Neural progenitor cell (in vitro differentiated cells): ENCODE data around the gene MAJIN. TPM values are rescaled to one million over a fixed set of nuclear protein-coding genes. Genes with fewer than 3 reads are reported as not detected.

Experiments
- DNase-seq: peaks from one replicate; pipeline ENCODE4 v3.0.0-alpha.2; 2016; ENCODE audit warnings: low spot score
- H2AFZ ChIP-seq: fragments of 200-600 bp; sonication (generic); replicated peaks from 2 replicates; pipeline ENCODE4 v1.6.1; 2016; ENCODE audit warnings: antibody characterized with exemption
- H3F3A ChIP-seq: fragments of 200-600 bp; sonication (generic); 2 replicates; pipeline ENCODE4 v1.6.1; 2016; ENCODE audit warnings: antibody characterized with exemption, low read depth
- H3K27ac ChIP-seq: fragments of 200-600 bp; sonication (generic); 2 replicates; pipeline ENCODE4 v1.5.1; 2016; ENCODE audit warnings: mild to moderate bottlenecking
- H3K27me3 ChIP-seq: fragments of 200-600 bp; sonication (generic); 2 replicates; pipeline ENCODE4 v1.6.1; 2016; ENCODE audit warnings: mild to moderate bottlenecking, moderate library complexity
- H3K36me3 ChIP-seq: fragments of 200-600 bp; sonication (generic); 2 replicates; pipeline ENCODE4 v1.5.1; 2016
- H3K4me1 ChIP-seq: fragments of 200-600 bp; sonication (generic); 2 replicates; pipeline ENCODE4 v1.6.1; 2016; ENCODE audit warnings: mixed run types
- H3K4me2 ChIP-seq: fragments of 200-600 bp; sonication (generic); 2 replicates; pipeline ENCODE4 v1.6.1; 2016
- H3K4me3 ChIP-seq: fragments of 200-600 bp; sonication (generic); 2 replicates; pipeline ENCODE4 v1.5.1; 2016
- H3K79me2 ChIP-seq: fragments of 200-600 bp; sonication (generic); 2 replicates; pipeline ENCODE4 v1.6.1; 2016; ENCODE audit warnings: low read depth
- H3K9ac ChIP-seq: fragments of 200-600 bp; sonication (generic); 2 replicates; pipeline ENCODE4 v1.6.1; 2016
- H3K9me3 ChIP-seq: fragments of 200-600 bp; sonication (generic); 2 replicates; pipeline ENCODE4 v1.5.1; 2016; ENCODE audit warnings: low read depth
- H4K20me1 ChIP-seq: fragments of 200-600 bp; sonication (generic); 2 replicates; pipeline ENCODE4 v1.6.1; 2016; ENCODE audit warnings: low read depth
- H3K27ac Mint-ChIP-seq: 3 replicates; pipeline ENCODE4 v1.8.0; 2021; ENCODE audit warnings: mixed read lengths
- H3K27me3 Mint-ChIP-seq: 2 replicates; pipeline ENCODE4 v1.8.0; 2022; ENCODE audit warnings: low read depth, mild to moderate bottlenecking, inconsistent platforms, moderate library complexity, mixed read lengths; ENCODE audit not compliant: insufficient read depth
- H3K36me3 Mint-ChIP-seq: 3 replicates; pipeline ENCODE4 v1.8.0; 2021; ENCODE audit warnings: mixed read lengths
- H3K4me1 Mint-ChIP-seq: 3 replicates; pipeline ENCODE4 v1.8.0; 2021; ENCODE audit warnings: mixed read lengths
- H3K4me3 Mint-ChIP-seq: 3 replicates; pipeline ENCODE4 v1.8.0; 2021; ENCODE audit warnings: mild to moderate bottlenecking, moderate library complexity, mixed read lengths
- H3K9me3 Mint-ChIP-seq: 3 replicates; pipeline ENCODE4 v1.8.0; 2020; ENCODE audit warnings: mixed read lengths
- EZH2 ChIP-seq: fragments of 200-600 bp; sonication (generic); IDR thresholded peaks from 2 replicates; pipeline ENCODE4 v1.6.1; 2017; ENCODE audit warnings: antibody characterized with exemption, mild to moderate bottlenecking, moderate library complexity
- EZH2phosphoT487 ChIP-seq: fragments of 200-600 bp; sonication (generic); IDR thresholded peaks from 2 replicates; pipeline ENCODE4 v1.6.1; 2017; ENCODE audit warnings: antibody characterized with exemption
- total RNA-seq: library from RNA; depleted of rRNA; stranded (reverse); fragments of >200 nt; gene quantifications from 2 replicates; pipeline ENCODE4 v1.2.3, GENCODE V29; 2015; ENCODE audit warnings: low replicate concordance
- TF ChIP-seq, protein P1 (sequence below): fragments of 200-600 bp; sonication (generic); IDR thresholded peaks from 2 replicates; pipeline ENCODE4 v1.5.1; 2017; ENCODE audit warnings: antibody characterized with exemption, mild to moderate bottlenecking

Gene MAJIN
- total RNA-seq, 1 donor from 2014 or later, result not detected

DNA sequence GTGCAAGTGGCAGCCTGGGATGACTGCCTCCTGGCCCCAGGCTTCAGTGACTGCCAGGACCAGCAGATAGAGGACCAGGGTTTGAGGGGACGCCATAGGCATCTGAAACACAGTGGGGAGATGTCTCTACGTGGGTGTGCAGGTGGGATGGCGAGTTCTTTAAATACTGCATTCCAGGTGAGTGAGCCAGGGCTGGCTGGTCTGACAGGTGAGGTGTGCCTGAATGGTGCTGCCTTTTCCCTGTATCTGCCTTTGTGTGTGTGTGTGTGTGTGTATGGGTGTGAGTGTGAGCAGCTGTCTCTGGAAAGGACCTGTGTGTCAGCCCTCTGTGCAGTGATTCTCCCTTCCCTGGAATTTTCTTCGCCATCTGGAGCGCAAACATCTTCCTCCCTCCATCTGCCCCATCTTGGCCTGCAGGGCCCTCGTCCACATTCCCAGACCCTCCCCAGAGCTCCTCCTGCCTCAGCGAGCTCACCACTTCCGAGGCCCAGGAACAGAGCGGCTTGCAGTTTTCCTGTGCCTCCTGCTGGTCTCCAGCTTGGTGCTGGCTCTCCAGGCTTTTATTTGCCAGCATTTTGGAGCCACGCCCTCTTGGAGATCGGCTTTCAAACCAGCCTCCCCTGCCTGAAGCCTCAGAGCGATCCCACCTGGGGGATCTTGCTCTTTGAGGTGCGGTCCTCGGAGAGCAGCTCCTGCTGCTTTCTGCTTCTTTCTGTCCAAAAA lies 36.4 kb downstream of the MAJIN start, which contains the start of gene GPHA2:
TSS of gene GPHA2 (minus strand) at position 535 of the 723 bp plus-strand sequence. CDS start at position 102, 433 bp downstream.
- no peaks in the 10 kb centered on the region for H3K36me3 ChIP-seq
- TF ChIP-seq EZH2, result no peak
- TF ChIP-seq, protein P1, sequence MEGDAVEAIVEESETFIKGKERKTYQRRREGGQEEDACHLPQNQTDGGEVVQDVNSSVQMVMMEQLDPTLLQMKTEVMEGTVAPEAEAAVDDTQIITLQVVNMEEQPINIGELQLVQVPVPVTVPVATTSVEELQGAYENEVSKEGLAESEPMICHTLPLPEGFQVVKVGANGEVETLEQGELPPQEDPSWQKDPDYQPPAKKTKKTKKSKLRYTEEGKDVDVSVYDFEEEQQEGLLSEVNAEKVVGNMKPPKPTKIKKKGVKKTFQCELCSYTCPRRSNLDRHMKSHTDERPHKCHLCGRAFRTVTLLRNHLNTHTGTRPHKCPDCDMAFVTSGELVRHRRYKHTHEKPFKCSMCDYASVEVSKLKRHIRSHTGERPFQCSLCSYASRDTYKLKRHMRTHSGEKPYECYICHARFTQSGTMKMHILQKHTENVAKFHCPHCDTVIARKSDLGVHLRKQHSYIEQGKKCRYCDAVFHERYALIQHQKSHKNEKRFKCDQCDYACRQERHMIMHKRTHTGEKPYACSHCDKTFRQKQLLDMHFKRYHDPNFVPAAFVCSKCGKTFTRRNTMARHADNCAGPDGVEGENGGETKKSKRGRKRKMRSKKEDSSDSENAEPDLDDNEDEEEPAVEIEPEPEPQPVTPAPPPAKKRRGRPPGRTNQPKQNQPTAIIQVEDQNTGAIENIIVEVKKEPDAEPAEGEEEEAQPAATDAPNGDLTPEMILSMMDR, result no peak
- no peak for TF ChIP-seq EZH2phosphoT487
- no peaks in the 10 kb centered on the region for H3K9me3 ChIP-seq
- peak within 1 kb of the TSS; percentile 72 for H3K27ac Mint-ChIP-seq
- H3K4me3 ChIP-seq, result peak within 1 kb of the TSS; percentile 29
- peak within 1 kb of the TSS; percentile 65 for H3K4me2 ChIP-seq
- no peaks in the 10 kb centered on the region for H3K27me3 ChIP-seq
- no peaks in the 10 kb centered on the region for H4K20me1 ChIP-seq
- H3K27me3 Mint-ChIP-seq, result peaks cover 7% of the 10 kb centered on the region
- no peak within 1 kb of the TSS for H3K27ac ChIP-seq
- H3K4me1 ChIP-seq, result peaks cover 13% of the 10 kb centered on the region
- DNase-seq, result peak; percentile 82
- H2AFZ ChIP-seq, result peak within 1 kb of the TSS; percentile 50
- H3K9me3 Mint-ChIP-seq, result no peaks in the 10 kb centered on the region
- H3K36me3 Mint-ChIP-seq, result peaks cover 5% of the 10 kb centered on the region
- H3K79me2 ChIP-seq, result no peaks in the 10 kb centered on the region
- H3F3A ChIP-seq, result peaks cover 13% of the 10 kb centered on the region
- H3K4me3 Mint-ChIP-seq, result peak within 1 kb of the TSS; percentile 50
- no peak within 1 kb of the TSS for H3K9ac ChIP-seq
- peaks cover 27% of the 10 kb centered on the region for H3K4me1 Mint-ChIP-seq

DNA sequence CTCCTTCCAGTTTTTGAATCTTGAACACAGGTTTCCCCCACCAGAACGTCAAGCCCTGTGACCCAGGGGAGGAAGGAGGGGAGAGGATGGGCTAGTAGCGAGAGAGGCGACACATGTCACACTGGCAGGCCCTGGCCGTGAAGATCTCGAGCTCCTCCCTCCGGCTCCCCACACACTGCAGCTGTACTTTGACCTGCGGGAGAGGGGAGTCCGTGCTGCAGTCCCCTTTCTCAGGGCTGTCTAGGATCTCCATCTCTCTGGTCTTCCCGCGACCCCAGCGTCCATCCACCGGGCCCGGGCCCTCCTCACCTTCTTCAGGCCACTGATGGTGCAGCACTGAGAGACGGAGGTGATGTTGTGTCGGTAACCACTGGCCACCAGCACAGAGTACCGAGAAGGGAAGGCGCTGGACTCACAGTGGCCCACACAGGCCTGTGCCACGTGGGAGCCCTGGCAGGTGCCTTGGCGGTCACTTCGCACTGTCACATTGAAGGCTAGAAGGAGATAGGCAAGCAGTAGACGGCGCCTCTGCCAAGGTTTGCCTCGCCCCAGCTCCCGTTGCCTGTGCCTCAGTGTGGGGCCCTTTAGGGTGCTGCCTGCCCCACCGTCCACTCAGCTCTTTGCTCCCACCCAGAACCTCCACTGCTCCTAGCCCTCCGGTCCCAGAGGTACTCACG lies 37.1 kb downstream of the MAJIN start:
- H2AFZ ChIP-seq, result no peak overlapping the region
- Mint-ChIP-seq H3K36me3 (peaks cover 5% of the 10 kb centered on the region), H3K27ac (no peak overlapping the region), H3K4me3 (no peak overlapping the region), H3K4me1 (peaks cover 27% of the 10 kb centered on the region), H3K27me3 (peaks cover 7% of the 10 kb centered on the region), H3K9me3 (no peaks in the 10 kb centered on the region)
- H3K27ac ChIP-seq, result no peak overlapping the region
- TF ChIP-seq EZH2 (no peak), EZH2phosphoT487 (no peak)
- TF ChIP-seq, protein P1, result no peak
- H3K4me3 ChIP-seq, result no peak overlapping the region
- peaks cover 13% of the 10 kb centered on the region for H3F3A ChIP-seq
- H3K79me2 ChIP-seq, result no peaks in the 10 kb centered on the region
- H3K9ac ChIP-seq, result no peak overlapping the region
- no peaks in the 10 kb centered on the region for H3K27me3 ChIP-seq
- no peak overlapping the region for H3K4me2 ChIP-seq
- DNase-seq, result no peak
- peaks cover 13% of the 10 kb centered on the region for H3K4me1 ChIP-seq
- no peaks in the 10 kb centered on the region for H3K36me3 ChIP-seq
- no peaks in the 10 kb centered on the region for H3K9me3 ChIP-seq
- H4K20me1 ChIP-seq, result no peaks in the 10 kb centered on the region

- Histone ChIP-seq H3K4me1 (peaks cover 13% of the 10 kb centered on the region), H3K27me3 (no peaks in the 10 kb centered on the region), H3K36me3 (no peaks in the 10 kb centered on the region), H3K79me2 (no peaks in the 10 kb centered on the region), H3F3A (peaks cover 13% of the 10 kb centered on the region), H3K9ac (no peak overlapping the region), H3K4me2 (no peak overlapping the region), H3K27ac (no peak overlapping the region), H2AFZ (no peak overlapping the region), H4K20me1 (no peaks in the 10 kb centered on the region), H3K9me3 (no peaks in the 10 kb centered on the region), H3K4me3 (no peak overlapping the region)
- H3K4me3 Mint-ChIP-seq, result no peak overlapping the region
- H3K9me3 Mint-ChIP-seq, result no peaks in the 10 kb centered on the region
- DNase-seq, result no peak
- TF ChIP-seq EZH2phosphoT487 (no peak), EZH2 (no peak)
- TF ChIP-seq, protein P1, result no peak
- H3K4me1 Mint-ChIP-seq, result peaks cover 27% of the 10 kb centered on the region
- no peak overlapping the region for H3K27ac Mint-ChIP-seq
- H3K27me3 Mint-ChIP-seq, result peaks cover 7% of the 10 kb centered on the region
- peaks cover 7% of the 10 kb centered on the region for H3K36me3 Mint-ChIP-seq
These were observed 37.8 kb downstream of the MAJIN start for GRCh38 chr11:64933935-64934681.
